Smooth muscle cell (in vitro differentiated cells): ENCODE data around the gene CDH3. TPM values are rescaled to one million over a fixed set of nuclear protein-coding genes. Genes with fewer than 3 reads are reported as not detected.

Experiments
- DNase-seq: peaks from one replicate; lab custom pipeline; 2025; ENCODE audit not compliant: unreplicated experiment; lab: John Stamatoyannopoulos, UW
- H2AFZ ChIP-seq: fragments of 200-600 bp; sonication (generic); 2 replicates; pipeline ENCODE4 v1.6.0; 2016; ENCODE audit warnings: antibody characterized with exemption, low read depth, mild to moderate bottlenecking
- H3F3A ChIP-seq: fragments of 200-600 bp; sonication (generic); 2 replicates; pipeline ENCODE4 v1.6.0; 2017; ENCODE audit warnings: antibody characterized with exemption, low read depth
- H3K27ac ChIP-seq: fragments of 200-600 bp; sonication (generic); 2 replicates; pipeline ENCODE4 v1.5.1; 2016; ENCODE audit warnings: low read depth, mild to moderate bottlenecking
- H3K27me3 ChIP-seq: fragments of 200-600 bp; sonication (generic); 2 replicates; pipeline ENCODE4 v1.6.1; 2016; ENCODE audit warnings: low read depth, mild to moderate bottlenecking
- H3K36me3 ChIP-seq: fragments of 200-600 bp; sonication (generic); 2 replicates; pipeline ENCODE4 v1.5.1; 2016; ENCODE audit warnings: low read depth
- H3K4me1 ChIP-seq: fragments of 200-600 bp; sonication (generic); 2 replicates; pipeline ENCODE4 v1.5.1; 2016; ENCODE audit warnings: low read depth
- H3K4me2 ChIP-seq: fragments of 200-600 bp; sonication (generic); 2 replicates; pipeline ENCODE4 v1.6.0; 2016; ENCODE audit warnings: mild to moderate bottlenecking
- H3K4me3 ChIP-seq: fragments of 200-600 bp; sonication (generic); 2 replicates; pipeline ENCODE4 v1.5.1; 2016; ENCODE audit warnings: mild to moderate bottlenecking
- H3K79me2 ChIP-seq: fragments of 200-600 bp; sonication (generic); 2 replicates; pipeline ENCODE4 v1.6.0; 2016; ENCODE audit warnings: low read depth, mild to moderate bottlenecking
- H3K9ac ChIP-seq: fragments of 200-600 bp; sonication (generic); 2 replicates; pipeline ENCODE4 v1.6.0; 2016; ENCODE audit warnings: low read depth
- H3K9me3 ChIP-seq: fragments of 200-600 bp; sonication (generic); replicated peaks from 2 replicates; pipeline ENCODE4 v1.5.1; 2016; ENCODE audit warnings: low read depth
- H4K20me1 ChIP-seq: fragments of 200-600 bp; sonication (generic); 2 replicates; pipeline ENCODE4 v1.6.0; 2016; ENCODE audit warnings: low read depth
- WGBS: methylation state at CpG from one replicate; pipeline ENCODE4 v1.1.7; 2016; ENCODE audit warnings: low lambda C conversion rate; 5-methylcytosine and 5-hydroxymethylcytosine counted together
- polyA plus RNA-seq: library from polyadenylated mRNA; unstranded; fragments of >200 nt; fragmentation: Nextera tagmentation; extraction: Ambion mirVana; gene quantifications from 2 replicates; pipeline ENCODE4 v1.2.1, GENCODE V29; 2016
- total RNA-seq: library from RNA; depleted of rRNA; stranded (reverse); fragments of >200 nt; gene quantifications from 2 replicates; pipeline ENCODE4 v1.2.3, GENCODE V29; 2014
- TF ChIP-seq, protein P1 (sequence below): fragments of 200-600 bp; sonication (generic); IDR thresholded peaks from 2 replicates; pipeline ENCODE4 v1.5.1; 2017; ENCODE audit warnings: borderline replicate concordance, mild to moderate bottlenecking, antibody characterized with exemption; ENCODE audit not compliant: insufficient read depth, poor library complexity, severe bottlenecking

Gene CDH3
- total and polyA plus RNA-seq, 2 experiments from 2014 or later, result 18.9 to 78.2 TPM

DNA sequence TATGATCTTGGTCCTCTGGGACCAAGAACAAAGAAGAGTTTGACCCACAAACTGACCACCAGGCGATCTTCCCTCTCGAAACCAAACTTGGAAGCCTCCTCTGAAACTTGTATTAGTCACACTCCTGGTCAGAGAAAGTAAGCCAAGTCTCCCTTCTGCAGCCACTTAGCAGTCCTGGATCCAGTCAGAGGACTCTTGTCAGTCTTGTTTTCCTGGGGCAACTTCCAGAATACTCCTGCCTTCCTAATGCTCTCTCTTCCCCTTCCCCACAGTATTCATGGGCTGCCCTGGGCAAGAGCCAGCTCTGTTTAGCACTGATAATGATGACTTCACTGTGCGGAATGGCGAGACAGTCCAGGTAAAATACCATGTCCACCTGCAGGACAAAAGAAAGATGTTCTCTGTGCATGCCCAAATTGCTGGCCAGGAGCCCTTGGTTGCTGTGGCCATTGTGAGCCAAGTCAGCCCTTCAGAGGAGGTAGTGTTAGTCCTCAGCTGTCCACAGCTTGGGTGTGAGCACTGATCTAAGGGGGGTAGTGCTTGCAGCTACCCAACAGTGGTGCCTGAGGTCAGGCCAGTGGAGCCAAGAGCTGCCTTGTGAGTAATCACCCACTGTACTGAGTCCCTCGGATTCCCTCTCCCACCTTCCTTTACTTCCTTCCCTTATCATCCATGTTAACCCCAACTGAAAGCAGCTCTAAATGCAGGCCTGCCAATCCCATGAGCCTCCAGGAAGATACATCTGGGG is 31.2 kb downstream of the CDH3 start:
- DNase-seq, result no peak
- H3K9ac ChIP-seq, result no peak overlapping the region
- H3K9me3 ChIP-seq, result no peaks in the 10 kb centered on the region
- no peaks in the 10 kb centered on the region for H3K4me1 ChIP-seq
- no peak overlapping the region for H2AFZ ChIP-seq
- H4K20me1 ChIP-seq, result no peaks in the 10 kb centered on the region
- WGBS, result 86% methylated on average over 5 of the region's 5 CpGs
- H3K4me3 ChIP-seq, result no peak overlapping the region
- no peaks in the 10 kb centered on the region for H3K27me3 ChIP-seq
- H3K4me2 ChIP-seq, result no peak overlapping the region
- H3F3A ChIP-seq, result no peaks in the 10 kb centered on the region
- peaks cover 4% of the 10 kb centered on the region for H3K79me2 ChIP-seq
- TF ChIP-seq, protein P1, sequence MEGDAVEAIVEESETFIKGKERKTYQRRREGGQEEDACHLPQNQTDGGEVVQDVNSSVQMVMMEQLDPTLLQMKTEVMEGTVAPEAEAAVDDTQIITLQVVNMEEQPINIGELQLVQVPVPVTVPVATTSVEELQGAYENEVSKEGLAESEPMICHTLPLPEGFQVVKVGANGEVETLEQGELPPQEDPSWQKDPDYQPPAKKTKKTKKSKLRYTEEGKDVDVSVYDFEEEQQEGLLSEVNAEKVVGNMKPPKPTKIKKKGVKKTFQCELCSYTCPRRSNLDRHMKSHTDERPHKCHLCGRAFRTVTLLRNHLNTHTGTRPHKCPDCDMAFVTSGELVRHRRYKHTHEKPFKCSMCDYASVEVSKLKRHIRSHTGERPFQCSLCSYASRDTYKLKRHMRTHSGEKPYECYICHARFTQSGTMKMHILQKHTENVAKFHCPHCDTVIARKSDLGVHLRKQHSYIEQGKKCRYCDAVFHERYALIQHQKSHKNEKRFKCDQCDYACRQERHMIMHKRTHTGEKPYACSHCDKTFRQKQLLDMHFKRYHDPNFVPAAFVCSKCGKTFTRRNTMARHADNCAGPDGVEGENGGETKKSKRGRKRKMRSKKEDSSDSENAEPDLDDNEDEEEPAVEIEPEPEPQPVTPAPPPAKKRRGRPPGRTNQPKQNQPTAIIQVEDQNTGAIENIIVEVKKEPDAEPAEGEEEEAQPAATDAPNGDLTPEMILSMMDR, result no peak
- H3K27ac ChIP-seq, result no peak overlapping the region
- H3K36me3 ChIP-seq, result no peaks in the 10 kb centered on the region

DNA sequence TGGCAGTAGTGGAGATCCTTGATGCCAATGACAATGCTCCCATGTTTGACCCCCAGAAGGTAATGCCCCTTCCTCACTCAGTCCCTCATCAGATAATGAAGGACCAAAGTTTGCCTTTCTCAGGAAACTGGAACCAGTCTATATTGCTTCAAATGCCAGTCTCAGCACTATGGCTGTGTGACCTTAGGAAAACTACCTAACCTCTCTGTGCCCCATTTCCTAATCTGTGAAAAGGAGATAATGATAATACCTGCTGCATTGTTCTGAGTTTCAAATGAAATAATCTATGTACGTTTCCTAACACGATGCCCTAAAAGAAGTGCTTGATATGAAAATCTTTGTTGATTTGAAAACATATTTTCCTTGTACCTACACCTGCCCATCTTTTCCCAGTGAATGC is 35.9 kb downstream of the CDH3 start:
- Histone ChIP-seq H3K9me3 (no peaks in the 10 kb centered on the region), H3K9ac (no peak overlapping the region), H3K27me3 (no peaks in the 10 kb centered on the region), H3K4me2 (no peak overlapping the region), H3K36me3 (no peaks in the 10 kb centered on the region), H3K27ac (no peak overlapping the region), H3K79me2 (no peaks in the 10 kb centered on the region), H3K4me1 (no peaks in the 10 kb centered on the region), H3F3A (no peaks in the 10 kb centered on the region), H2AFZ (no peak overlapping the region), H4K20me1 (no peaks in the 10 kb centered on the region), H3K4me3 (no peak overlapping the region)
- no peak for DNase-seq
- WGBS, result 96% methylated on average over 2 of the region's 2 CpGs
- TF ChIP-seq, protein P1, result no peak

DNA sequence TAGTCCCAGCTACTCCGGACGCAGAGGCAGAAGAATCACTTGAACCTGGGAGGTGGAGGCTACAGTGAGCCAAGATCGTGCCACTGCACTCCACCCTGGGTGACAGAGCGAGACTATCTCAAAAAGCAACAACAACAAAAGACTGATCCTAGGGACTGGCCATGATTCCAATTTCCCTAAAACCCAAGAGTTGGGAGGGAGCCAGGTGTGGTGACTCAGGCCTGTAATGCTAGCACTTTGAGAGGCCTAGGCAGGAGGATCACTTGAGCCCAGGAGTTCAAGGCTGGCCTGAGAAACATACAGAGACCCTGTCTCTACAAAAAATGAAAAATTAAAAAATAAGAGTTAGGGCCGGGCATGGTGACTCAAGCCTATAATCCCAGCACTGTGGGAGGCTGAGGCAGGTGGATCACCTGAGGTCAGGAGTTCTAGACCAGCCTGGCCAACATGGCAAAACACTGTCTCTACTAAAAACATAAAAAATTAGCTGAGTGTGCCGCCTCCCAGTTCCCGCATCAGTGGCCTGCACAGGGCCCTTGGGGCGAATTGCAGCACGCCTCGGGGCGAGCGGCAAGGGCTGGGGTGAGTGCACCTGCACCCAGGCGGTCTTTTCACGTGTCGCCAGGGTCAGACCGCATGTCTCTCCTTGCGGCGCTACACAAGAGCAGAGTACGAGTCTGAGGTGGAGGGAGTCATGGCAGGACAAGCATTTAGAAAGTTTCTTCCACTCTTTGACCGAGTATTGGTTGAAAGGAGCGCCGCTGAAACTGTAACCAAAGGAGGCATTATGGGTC is 40.8 kb downstream of the CDH3 start:
- no peaks in the 10 kb centered on the region for H3K4me1 ChIP-seq
- no peaks in the 10 kb centered on the region for H3K9me3 ChIP-seq
- no peak overlapping the region for H3K9ac ChIP-seq
- no peaks in the 10 kb centered on the region for H3K36me3 ChIP-seq
- H3F3A ChIP-seq, result no peaks in the 10 kb centered on the region
- TF ChIP-seq, protein P1, result no peak
- no peak overlapping the region for H3K27ac ChIP-seq
- H3K27me3 ChIP-seq, result no peaks in the 10 kb centered on the region
- H3K4me2 ChIP-seq, result no peak overlapping the region
- H2AFZ ChIP-seq, result no peak overlapping the region
- no peaks in the 10 kb centered on the region for H4K20me1 ChIP-seq
- DNase-seq, result no peak
- H3K4me3 ChIP-seq, result no peak overlapping the region
- no peaks in the 10 kb centered on the region for H3K79me2 ChIP-seq
- WGBS, result 91% methylated on average over 22 of the region's 22 CpGs
